Psoas muscle (tissue), 8 donors: ENCODE measurements around the gene SIDT2. TPM values are rescaled to one million over a fixed set of nuclear protein-coding genes. Genes with fewer than 3 reads are reported as not detected.

Source experiments
- ATAC-seq, 4 donors: fragments of 200-7000 bp; cut with Tn5 transposase; one replicate each; pipeline ENCODE4 v1.9.1; 2020; ENCODE audit warnings: moderate library complexity in 3 of 4, mild to moderate bottlenecking in 2 of 4
- DNase-seq, 2 donors: peaks; one replicate each; pipeline ENCODE4 v3.0.0-alpha.2; 2020
- H3K27ac ChIP-seq: fragments of 200-600 bp; one replicate; pipeline ENCODE4 v1.8.0; 2022
- H3K27me3 ChIP-seq, 3 donors: fragments of 200-600 bp in 1 of 3; one replicate each; pipeline versions ENCODE4 v1.6.1 to v1.8.0; 2013 to 2022; ENCODE audit warnings: low read length in 2 of 3, mild to moderate bottlenecking in 2 of 3, moderate library complexity in 1 of 3; ENCODE audit not compliant: insufficient read depth in 3 of 3
- H3K36me3 ChIP-seq, 2 donors: fragments of 200-600 bp in 1 of 2; one replicate each; pipeline versions ENCODE4 v1.6.1 to v1.8.0; 2013 to 2022; ENCODE audit warnings: low read depth in 1 of 2, mild to moderate bottlenecking in 1 of 2, moderate library complexity in 1 of 2; ENCODE audit not compliant: insufficient read depth in 1 of 2
- H3K4me1 ChIP-seq: fragments of 200-600 bp; one replicate; pipeline ENCODE4 v1.8.0; 2022
- H3K4me3 ChIP-seq: fragments of 200-600 bp; one replicate; pipeline ENCODE4 v1.8.0; 2022; ENCODE audit warnings: mild to moderate bottlenecking
- H3K9me3 ChIP-seq: fragments of 200-600 bp; one replicate; pipeline ENCODE4 v1.8.0; 2022
- WGBS, 3 donors: extraction: QIAGEN DNeasy Blood & Tissue Kit; methylation state at CpG; one replicate each; pipeline versions ENCODE4 v1.1.6 to v1.1.7; 2013; 5-methylcytosine and 5-hydroxymethylcytosine counted together
- intact Hi-C, 2 donors: fragments of 100-400 bp; cut with DNase I; formaldehyde crosslinking; loops; one replicate each; pipeline versions ENCODE4 v1.11.0 to v1.14.2; 2022
- polyA plus RNA-seq, 3 donors: library from polyadenylated mRNA; stranded (reverse); fragments of 200-250 nt; gene quantifications; one replicate each; pipeline ENCODE4 v1.2.3, GENCODE V29; 2013
- total RNA-seq, 4 donors: library from RNA; stranded (reverse); fragmentation: NEBNext Ultra II Directional in 2 of 4; extraction: Animal tissue kit (Norgen Biotek cat#: 25700) in 2 of 4; gene quantifications; one replicate each; pipeline versions ENCODE4 v1.2.1 to v1.2.4, GENCODE V29; 2021 to 2023
- TF ChIP-seq, protein P1 (sequence below): fragments of 200-600 bp; IDR thresholded peaks from one replicate; pipeline ENCODE4 v1.8.0; 2022; ENCODE audit warnings: antibody characterized with exemption
- donor health status: healthy with polysubstance abuse.
- donor health status: DM: no; HTN: no; CAD: no; lungs with moderate emphysema.
- donor health status: Bipolar disorder and iron deficiency.
- donor health status: healthy.
- donor health status: DM: yes; HTN: yes; CAD: no.
- donor health status: DM: no; HTN: no; CAD: no.
- donor health status: DM: no; HTN: no; CAD: no.
- donor health status: DM: yes; HTN: yes; CAD: no.

Gene SIDT2
- total and polyA plus RNA-seq, 7 donors, result 7.1 to 22.8 (median 12.6) TPM

DNA sequence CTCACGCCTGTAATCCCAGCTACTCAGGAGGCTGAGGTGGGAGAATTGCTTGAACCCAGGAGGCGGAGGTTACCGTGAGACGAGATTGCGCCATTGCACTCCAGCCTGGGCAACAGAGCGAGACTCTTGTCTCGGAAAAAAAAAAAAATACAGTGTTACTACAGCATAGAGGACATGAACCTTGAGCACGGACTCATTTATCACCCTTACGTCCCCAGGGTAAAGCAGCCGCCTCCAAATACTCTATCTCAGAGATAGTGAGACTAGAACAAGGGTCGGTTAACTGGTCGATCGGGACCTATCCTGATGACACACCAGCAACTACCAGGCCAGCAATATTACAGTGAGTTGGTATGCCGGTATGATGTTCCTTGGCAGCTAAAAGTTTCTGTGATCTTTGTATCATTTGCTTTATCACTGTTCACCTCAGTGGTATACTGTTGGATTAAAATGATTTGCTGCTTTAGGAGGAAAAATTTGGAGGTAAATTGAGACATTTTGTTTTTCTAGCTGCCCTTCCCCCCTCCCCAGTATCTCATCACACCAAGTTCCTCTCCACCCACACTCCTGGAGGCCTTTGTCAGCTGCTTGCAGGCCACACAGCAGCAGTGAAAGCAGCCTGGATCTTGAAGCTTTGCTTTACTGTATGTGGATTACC, 7.0 kb upstream of the SIDT2 start:
- H3K9me3 ChIP-seq, result no peaks in the 10 kb centered on the region
- H3K4me1 ChIP-seq, result peaks cover 39% of the 10 kb centered on the region
- no peak overlapping the region for H3K4me3 ChIP-seq
- no peaks in the 10 kb centered on the region for H3K27me3 ChIP-seq
- DNase-seq (no peak), ATAC-seq (peak; percentile 26 to 47 (median 32))
- peaks cover 0 to 32% of the 10 kb centered on the region in 2 donors for H3K36me3 ChIP-seq
- TF ChIP-seq, protein P1, sequence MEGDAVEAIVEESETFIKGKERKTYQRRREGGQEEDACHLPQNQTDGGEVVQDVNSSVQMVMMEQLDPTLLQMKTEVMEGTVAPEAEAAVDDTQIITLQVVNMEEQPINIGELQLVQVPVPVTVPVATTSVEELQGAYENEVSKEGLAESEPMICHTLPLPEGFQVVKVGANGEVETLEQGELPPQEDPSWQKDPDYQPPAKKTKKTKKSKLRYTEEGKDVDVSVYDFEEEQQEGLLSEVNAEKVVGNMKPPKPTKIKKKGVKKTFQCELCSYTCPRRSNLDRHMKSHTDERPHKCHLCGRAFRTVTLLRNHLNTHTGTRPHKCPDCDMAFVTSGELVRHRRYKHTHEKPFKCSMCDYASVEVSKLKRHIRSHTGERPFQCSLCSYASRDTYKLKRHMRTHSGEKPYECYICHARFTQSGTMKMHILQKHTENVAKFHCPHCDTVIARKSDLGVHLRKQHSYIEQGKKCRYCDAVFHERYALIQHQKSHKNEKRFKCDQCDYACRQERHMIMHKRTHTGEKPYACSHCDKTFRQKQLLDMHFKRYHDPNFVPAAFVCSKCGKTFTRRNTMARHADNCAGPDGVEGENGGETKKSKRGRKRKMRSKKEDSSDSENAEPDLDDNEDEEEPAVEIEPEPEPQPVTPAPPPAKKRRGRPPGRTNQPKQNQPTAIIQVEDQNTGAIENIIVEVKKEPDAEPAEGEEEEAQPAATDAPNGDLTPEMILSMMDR, result no peak
- WGBS, 3 donors, result 66 to 83% (median 70%) methylated on average over 14 of the region's 14 CpGs
- intact Hi-C loops, result no loop called here
- peak overlapping the region; percentile 70 for H3K27ac ChIP-seq

DNA sequence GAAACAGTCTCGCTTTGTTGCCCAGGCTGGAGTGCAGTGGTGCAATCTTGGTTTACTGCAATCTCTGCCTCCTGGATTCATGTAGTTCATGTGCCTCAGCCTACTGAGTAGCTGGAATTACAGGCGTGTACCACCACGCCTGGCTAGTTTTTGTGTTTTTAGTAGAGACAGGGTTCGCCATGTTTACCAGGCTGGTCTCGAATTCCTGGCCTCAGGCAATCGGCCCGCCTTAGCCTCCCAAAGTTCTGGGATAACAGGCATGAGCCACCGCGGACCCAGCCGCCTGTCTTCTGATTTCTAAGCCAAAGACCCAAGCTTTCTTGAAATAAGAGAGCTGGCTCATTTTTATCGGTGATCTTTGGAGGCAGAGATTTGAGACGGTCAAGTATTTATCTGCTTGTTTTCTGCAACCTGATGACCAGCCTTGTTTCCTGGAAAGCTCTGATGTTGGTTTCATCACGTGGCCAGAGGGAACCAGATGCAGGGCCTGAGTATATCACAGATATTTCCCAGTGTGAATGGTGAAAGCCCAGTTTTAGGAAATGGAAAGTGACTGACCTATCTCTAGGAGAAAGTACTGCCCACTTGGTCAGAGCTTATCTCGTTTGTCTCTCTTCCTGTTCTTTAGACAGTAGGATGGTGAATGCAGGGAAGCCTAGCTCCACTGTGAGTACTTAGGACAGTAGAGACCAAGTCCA, 5.7 kb upstream of the SIDT2 start:
- TF ChIP-seq, protein P1, result no peak
- no peaks in the 10 kb centered on the region for H3K27me3 ChIP-seq
- no peaks in the 10 kb centered on the region for H3K9me3 ChIP-seq
- peaks cover 0 to 18% of the 10 kb centered on the region in 2 donors for H3K36me3 ChIP-seq
- H3K27ac ChIP-seq, result peak overlapping the region; percentile 69
- H3K4me3 ChIP-seq, result no peak overlapping the region
- peaks cover 42% of the 10 kb centered on the region for H3K4me1 ChIP-seq
- DNase-seq (no peak), ATAC-seq (peak in 3 of 4 donors; percentile 48 to 59 (median 56))
- 29 to 54% (median 38%) methylated on average over 14 of the region's 14 CpGs for WGBS, 3 donors
- intact Hi-C loops, result no loop called here

DNA sequence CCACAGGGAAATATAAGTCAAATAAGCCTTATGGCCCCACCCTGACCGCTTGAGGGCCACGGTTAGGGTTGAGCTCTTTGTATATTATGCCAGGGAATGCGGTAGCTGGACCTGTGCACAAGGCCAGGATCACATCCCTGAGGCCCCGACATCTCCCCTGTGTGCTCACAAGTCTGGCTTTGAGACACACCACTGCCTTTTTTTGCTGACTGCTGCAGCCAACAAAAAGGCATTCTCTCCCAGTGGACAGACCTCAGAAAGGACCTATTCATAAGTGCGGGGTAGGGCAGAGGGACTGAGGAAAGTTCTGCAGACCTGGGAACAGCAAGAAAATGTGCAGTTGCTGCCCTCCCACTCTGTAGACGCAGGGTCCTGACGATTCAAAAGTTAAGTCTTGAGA, 3.4 kb upstream of the SIDT2 start:
- intact Hi-C loops, result no loop called here
- TF ChIP-seq, protein P1, result no peak
- no peak overlapping the region for H3K4me3 ChIP-seq
- WGBS, 3 donors, result 40 to 60% (median 45%) methylated on average over 7 of the region's 7 CpGs
- H3K9me3 ChIP-seq, result no peaks in the 10 kb centered on the region
- DNase-seq, result no peak
- H3K27me3 ChIP-seq, result no peaks in the 10 kb centered on the region
- no peak overlapping the region for H3K27ac ChIP-seq
- H3K36me3 ChIP-seq, result no peaks in the 10 kb centered on the region
- ATAC-seq, result no peak
- peaks cover 48% of the 10 kb centered on the region for H3K4me1 ChIP-seq

DNA sequence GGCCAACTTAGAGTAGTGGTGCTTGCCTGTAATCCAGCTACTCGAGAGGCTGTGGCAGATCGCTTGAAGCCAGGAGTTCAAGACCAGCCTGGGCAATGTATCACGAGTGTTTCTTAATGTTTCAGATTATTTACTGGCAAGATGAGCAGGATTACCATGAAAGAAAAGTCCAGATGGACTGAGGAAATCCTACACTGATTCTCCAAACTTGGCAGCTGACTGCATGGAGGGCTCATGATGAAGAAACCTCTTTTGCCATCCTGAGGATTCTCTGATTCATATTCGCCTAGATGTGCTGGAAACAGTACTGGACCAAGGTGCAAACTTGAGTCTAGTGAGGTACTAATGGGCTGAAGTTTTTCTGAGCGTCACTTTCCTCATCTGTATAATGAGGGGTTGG, 2.8 kb upstream of the SIDT2 start:
- no peaks in the 10 kb centered on the region for H3K9me3 ChIP-seq
- H3K36me3 ChIP-seq, result no peaks in the 10 kb centered on the region
- WGBS, 3 donors, result 55 to 79% (median 64%) methylated on average over 5 of the region's 5 CpGs
- no peak for DNase-seq
- H3K4me1 ChIP-seq, result peaks cover 50% of the 10 kb centered on the region
- H3K27me3 ChIP-seq, result no peaks in the 10 kb centered on the region
- no peak overlapping the region for H3K27ac ChIP-seq
- no peak overlapping the region for H3K4me3 ChIP-seq
- TF ChIP-seq, protein P1, result no peak
- no peak for ATAC-seq
- intact Hi-C loops, result no loop called here
